CD4-positive, alpha-beta T cell treated with Interleukin-15 for 1 hour (primary cell): ENCODE data around the gene SEMA6D.

ENCODE experiments used
- DNase-seq: peaks from one replicate; pipeline ENCODE4 v3.0.0-alpha.2; 2020

SEMA6D gene

GRCh38 chr15:47744496-47744895 is 27.2 kb downstream of the SEMA6D start:
- no peak for DNase-seq

DNA sequence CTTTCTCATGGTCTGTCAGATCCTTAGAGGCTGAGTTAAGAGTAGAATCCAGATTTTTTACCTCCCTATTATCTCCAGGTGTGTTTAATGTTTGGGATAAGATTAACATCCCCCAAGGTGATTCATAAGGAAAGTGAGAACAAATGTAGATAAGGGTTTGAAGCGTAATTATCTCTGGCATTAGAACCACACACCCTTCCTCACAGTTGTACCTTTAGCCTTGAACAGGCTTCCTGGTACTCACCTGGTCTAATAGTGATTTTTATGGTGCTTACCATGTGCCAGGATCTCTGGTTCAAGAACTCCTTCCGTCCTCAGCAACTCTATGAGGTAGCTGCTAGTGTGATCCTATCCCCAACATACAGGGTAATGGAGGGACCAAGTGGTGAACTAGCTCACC is 27.7 kb downstream of the SEMA6D start:
- no peak for DNase-seq

DNA sequence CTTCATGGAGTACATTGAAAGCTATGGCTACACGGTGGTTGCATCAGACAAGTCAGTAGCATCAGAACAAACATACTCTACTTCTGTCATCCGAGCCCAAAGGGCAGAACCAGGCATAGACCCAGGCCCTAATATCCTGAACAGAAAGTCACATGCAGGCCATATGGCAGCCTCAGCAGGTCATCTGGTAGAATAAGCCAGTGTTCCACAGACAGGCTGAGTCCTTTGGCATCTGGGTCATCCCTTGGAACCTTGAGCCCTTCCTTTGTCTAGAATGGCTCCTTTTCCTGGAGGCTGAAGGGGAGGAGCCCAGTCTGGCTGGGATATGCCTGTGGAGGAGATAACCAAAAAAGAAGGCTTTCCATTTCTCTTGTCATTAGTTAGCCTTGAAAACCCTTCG is 29.2 kb downstream of the SEMA6D start:
- DNase-seq, result no peak

- no peak for DNase-seq
Measured at GRCh38 chr15:47750030-47750739, 32.9 kb downstream of the SEMA6D start.

- no peak for DNase-seq
Measured at GRCh38 chr15:47750740-47751262, 33.5 kb downstream of the SEMA6D start.

- no peak for DNase-seq
Measured at GRCh38 chr15:47753591-47753990, 36.3 kb downstream of the SEMA6D start.

GRCh38 chr15:47754312-47754711 is 37.0 kb downstream of the SEMA6D start:
- DNase-seq, result no peak

GRCh38 chr15:47755941-47756340 is 38.6 kb downstream of the SEMA6D start:
- no peak for DNase-seq

- DNase-seq, result no peak
Measured at GRCh38 chr15:47756872-47757271, 39.6 kb downstream of the SEMA6D start.

- no peak for DNase-seq
Measured at GRCh38 chr15:47757331-47757730, 40.0 kb downstream of the SEMA6D start.

GRCh38 chr15:47762621-47763020 is 45.3 kb downstream of the SEMA6D start:
- no peak for DNase-seq

DNA sequence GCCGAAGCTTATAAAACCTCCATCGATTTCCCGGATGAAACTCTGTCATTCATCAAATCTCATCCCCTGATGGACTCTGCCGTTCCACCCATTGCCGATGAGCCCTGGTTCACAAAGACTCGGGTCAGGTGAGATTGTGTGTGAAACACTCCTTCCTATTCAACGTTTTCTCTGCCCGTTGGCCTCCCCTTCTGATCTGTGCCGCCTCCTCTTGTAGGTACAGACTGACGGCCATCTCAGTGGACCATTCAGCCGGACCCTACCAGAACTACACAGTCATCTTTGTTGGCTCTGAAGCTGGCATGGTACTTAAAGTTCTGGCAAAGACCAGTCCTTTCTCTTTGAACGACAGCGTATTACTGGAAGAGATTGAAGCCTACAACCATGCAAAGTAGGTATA is 47.4 kb downstream of the SEMA6D start:
- no peak for DNase-seq

DNA sequence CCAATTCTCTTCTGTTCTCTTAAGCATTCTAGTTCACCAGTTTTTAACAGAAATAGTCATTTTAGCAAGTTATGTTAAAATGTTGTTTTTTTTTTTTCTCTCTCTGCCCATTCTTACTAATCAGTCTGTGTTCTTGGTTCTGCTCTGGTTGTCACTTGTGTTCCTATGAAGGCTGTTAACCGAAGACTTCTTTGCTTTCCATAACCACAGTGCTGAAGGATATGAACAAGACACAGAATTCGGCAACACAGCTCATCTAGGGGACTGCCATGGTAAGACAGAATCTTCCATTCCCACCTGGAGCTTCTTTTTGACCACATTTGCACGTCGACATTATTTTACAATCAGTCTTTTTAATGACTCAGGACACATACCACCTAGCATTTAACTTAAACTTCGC is 49.1 kb downstream of the SEMA6D start:
- DNase-seq, result no peak

DNA sequence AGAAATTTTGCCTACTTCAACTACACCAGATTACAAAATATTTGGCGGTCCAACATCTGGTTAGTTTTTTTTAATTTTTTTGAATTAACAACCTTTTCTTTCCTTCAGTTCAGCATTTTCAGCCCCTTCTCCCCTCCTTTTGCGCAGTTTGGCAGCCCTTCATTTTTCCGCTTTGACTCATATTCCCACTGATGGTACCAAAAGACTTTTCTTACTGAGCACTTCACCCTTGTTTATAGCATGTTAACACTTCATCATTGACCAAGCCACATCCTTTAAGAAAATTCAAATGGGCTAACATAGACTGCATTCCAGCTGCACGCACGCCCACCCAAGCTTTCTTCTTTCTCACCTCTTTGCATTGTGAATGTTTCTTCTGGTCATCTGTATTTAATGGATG is 49.7 kb downstream of the SEMA6D start:
- no peak for DNase-seq

- no peak for DNase-seq
Measured at GRCh38 chr15:47768735-47769134, 51.4 kb downstream of the SEMA6D start.

DNA sequence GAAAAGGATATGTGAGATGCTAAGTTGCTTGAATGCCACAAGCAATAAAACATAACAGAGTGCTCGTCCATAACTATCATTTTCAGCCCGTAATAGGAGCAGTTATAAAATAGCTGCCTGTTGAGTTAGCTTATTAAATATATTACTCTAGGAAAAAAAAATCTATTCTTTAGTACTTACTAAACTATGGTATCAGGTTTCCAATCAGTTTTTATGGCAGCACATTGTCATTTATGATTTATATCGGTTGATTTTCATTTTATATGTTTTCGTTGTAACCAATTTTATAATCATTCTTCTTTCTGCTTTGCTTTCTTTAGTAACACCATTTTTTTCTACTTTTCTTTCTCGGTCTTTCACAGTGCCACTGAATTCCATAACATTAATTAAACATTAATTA is 51.9 kb downstream of the SEMA6D start:
- no peak for DNase-seq

- no peak for DNase-seq
Measured at GRCh38 chr15:47773143-47773542, 55.8 kb downstream of the SEMA6D start.

DNA sequence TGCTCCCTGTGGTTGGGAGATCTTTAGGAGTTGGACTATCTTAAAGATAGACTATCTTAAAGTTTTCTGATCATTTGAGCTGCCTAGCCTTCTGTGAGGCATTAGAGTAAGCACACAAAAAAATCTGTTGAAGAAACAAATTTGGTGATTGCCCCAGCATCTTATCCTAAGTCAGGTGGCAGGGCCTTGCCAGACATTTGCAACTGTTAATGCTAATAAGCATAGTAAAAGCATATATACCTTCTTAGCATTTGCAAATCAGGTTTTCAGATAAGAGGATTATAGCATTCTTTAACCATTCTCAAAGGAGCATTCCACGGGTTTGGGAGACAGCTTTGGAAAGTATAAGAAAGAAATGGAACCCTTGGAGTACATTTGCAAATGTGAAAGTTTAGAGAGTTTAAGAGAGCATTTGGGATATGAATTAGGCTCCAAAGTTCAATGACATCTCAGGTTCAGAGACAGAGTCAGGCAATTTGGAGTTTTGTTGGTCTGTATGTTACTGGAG is 61.0 kb downstream of the SEMA6D start:
- DNase-seq, result no peak

DNA sequence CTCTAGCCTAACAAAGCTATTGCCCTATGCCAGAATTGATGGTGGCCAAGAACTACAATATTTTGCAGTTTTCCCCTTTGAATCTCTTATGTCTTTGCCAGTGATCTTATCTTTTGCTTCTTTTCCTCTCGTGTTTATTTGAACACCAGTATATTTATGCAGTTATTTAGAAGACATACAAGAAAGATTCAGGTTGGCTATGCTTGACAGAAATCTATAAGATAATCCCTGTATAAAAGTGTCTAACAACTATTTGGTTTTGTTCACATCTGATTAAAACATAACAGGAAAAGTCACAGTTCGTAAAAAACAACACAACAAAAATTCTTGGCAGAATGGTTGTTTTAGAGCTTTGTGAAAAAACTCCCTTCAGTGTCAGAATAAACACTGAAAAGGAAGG is 63.7 kb downstream of the SEMA6D start:
- DNase-seq, result no peak

- no peak for DNase-seq
Measured at GRCh38 chr15:47781527-47781926, 64.2 kb downstream of the SEMA6D start.

DNA sequence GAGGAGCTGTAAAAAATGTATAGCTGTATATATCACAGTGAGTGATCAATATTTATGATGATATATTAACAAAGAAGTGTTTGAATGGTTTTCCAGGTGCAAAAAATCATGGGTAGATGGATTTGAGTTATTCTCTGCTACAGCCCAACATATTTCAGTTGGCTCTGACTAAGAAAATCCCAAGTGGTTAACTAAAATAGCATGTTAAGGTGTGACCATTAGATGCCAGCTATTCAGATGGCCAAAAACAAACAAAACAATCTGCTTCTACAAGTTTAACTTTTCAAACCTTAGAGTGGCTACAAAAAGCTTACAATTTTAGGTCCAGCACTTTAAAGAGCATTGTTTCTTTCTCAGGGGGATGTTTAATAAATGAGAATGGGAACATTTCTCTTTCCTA is 67.5 kb downstream of the SEMA6D start:
- no peak for DNase-seq

GRCh38 chr15:47786371-47786770 is 69.1 kb downstream of the SEMA6D start:
- no peak for DNase-seq

- DNase-seq, result no peak
Measured at GRCh38 chr15:47787875-47788274, 70.6 kb downstream of the SEMA6D start.

GRCh38 chr15:47788685-47789084 is 71.4 kb downstream of the SEMA6D start:
- no peak for DNase-seq

- no peak for DNase-seq
Measured at GRCh38 chr15:47791161-47791560, 73.9 kb downstream of the SEMA6D start.
